Activated B cell treated with CpG ODN at 0.5 μM for 24 hours (primary cell): ENCODE data around the gene AQP1. TPM values are rescaled to one million over a fixed set of nuclear protein-coding genes. Genes with fewer than 3 reads are reported as not detected.

ENCODE experiments used
- ATAC-seq: fragments of 200-7000 bp; cut with Tn5 transposase; one replicate; pipeline ENCODE4 v1.10.0; 2021; ENCODE audit warnings: low read depth, mild to moderate bottlenecking, moderate library complexity
- CTCF ChIA-PET: fragments of 350-600 bp; sonication (Branson Sonifier 250); formaldehyde crosslinking; loops from one replicate; lab custom pipeline; 2021; ENCODE audit warnings: antibody characterized with exemption; lab: Charles Lee
- POLR2A ChIA-PET: fragments of 350-600 bp; sonication (Branson Sonifier 250); formaldehyde crosslinking; loops from one replicate; lab custom pipeline; 2021; ENCODE audit warnings: antibody characterized with exemption; lab: Charles Lee
- DNase-seq: peaks from one replicate; pipeline ENCODE4 v3.0.0; 2022
- H3K27ac Mint-ChIP-seq: one replicate; pipeline ENCODE4 v1.8.0; 2020; ENCODE audit warnings: mixed read lengths
- H3K27me3 Mint-ChIP-seq: one replicate; pipeline ENCODE4 v1.8.0; 2021; ENCODE audit warnings: mixed read lengths
- H3K36me3 Mint-ChIP-seq: one replicate; pipeline ENCODE4 v1.8.0; 2021; ENCODE audit warnings: low read depth, mixed read lengths
- H3K4me1 Mint-ChIP-seq: one replicate; pipeline ENCODE4 v1.8.0; 2021; ENCODE audit warnings: mixed read lengths
- H3K4me3 Mint-ChIP-seq: one replicate; pipeline ENCODE4 v1.8.0; 2020; ENCODE audit warnings: mild to moderate bottlenecking, mixed read lengths
- H3K9me3 Mint-ChIP-seq: one replicate; pipeline ENCODE4 v1.8.0; 2020; ENCODE audit warnings: mixed read lengths
- intact Hi-C: fragments of 100-400 bp; cut with micrococcal nuclease; formaldehyde crosslinking; loops from one replicate; pipeline ENCODE4 v1.15.1; 2024
- total RNA-seq: library from RNA; stranded (reverse); gene quantifications from 2 replicates; pipeline ENCODE4 v1.2.3, GENCODE V29; 2022
- TF ChIP-seq, protein P1 (sequence below): fragments of 200-600 bp; IDR thresholded peaks from one replicate; pipeline ENCODE4 v1.8.0; 2022; ENCODE audit warnings: antibody characterized with exemption, mild to moderate bottlenecking

The AQP1 gene
- total RNA-seq, 1 donor from 2014 or later = 0.44 TPM

DNA sequence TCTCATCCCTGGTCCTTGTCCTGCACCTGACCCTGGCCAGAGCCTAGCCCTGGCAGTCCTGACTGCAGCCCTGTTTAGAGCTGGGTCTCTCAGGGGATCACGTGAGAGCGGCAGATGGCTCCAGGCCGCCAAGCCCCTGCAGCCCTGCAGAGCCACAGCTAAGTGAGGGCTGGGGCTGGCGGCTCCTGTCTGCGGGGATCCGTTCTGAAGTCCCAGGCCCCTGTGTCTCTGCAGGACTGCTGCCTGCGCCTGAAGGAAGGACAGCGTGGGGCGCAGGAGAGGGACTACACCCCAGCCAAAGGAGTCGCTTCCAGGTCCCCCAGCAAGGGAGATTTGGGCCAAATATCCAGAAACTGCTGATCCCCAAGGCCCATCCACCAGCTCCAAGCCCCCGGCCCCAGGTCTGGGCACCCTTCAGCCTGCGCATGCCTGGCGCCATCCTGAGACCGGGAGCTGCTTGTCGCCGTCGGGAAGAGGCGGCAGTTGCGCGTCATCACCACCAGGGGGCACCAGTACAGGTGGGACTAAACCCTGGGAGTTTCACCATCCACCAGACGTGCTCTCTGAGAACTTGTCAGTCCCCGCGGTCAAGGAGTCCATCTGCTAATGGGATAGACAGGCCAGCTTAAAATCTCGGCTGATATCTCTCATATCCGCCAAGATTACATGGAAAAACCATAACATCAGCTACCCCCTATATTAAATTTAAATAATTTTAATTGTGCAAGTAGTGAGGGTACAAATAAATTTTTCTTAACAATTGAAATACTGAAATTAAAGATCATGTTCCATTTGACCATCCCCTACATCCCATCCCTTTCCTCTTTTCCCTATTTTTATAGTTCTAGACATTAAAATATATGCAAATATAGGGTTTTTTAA lies 27.0 kb downstream of the AQP1 start:
- ChIA-PET CTCF (interaction anchor here (0.6 to 1.8 kb wide), 5 partner anchors 8 to 64 kb away, joined by 3 to 6 read pairs (median 3); no protein-coding TSS in a partner anchor), POLR2A (no interaction called here)
- Mint-ChIP-seq H3K4me1 (no peaks in the 10 kb centered on the region), H3K27ac (no peak overlapping the region), H3K36me3 (no peaks in the 10 kb centered on the region), H3K27me3 (peaks cover 20% of the 10 kb centered on the region), H3K9me3 (peaks cover 2% of the 10 kb centered on the region), H3K4me3 (no peak overlapping the region)
- TF ChIP-seq, protein P1, sequence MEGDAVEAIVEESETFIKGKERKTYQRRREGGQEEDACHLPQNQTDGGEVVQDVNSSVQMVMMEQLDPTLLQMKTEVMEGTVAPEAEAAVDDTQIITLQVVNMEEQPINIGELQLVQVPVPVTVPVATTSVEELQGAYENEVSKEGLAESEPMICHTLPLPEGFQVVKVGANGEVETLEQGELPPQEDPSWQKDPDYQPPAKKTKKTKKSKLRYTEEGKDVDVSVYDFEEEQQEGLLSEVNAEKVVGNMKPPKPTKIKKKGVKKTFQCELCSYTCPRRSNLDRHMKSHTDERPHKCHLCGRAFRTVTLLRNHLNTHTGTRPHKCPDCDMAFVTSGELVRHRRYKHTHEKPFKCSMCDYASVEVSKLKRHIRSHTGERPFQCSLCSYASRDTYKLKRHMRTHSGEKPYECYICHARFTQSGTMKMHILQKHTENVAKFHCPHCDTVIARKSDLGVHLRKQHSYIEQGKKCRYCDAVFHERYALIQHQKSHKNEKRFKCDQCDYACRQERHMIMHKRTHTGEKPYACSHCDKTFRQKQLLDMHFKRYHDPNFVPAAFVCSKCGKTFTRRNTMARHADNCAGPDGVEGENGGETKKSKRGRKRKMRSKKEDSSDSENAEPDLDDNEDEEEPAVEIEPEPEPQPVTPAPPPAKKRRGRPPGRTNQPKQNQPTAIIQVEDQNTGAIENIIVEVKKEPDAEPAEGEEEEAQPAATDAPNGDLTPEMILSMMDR = peak; percentile 38
- intact Hi-C loops = loop anchor here (2.0 kb wide), 1 partner anchor 36 kb away; no protein-coding TSS in a partner anchor
- ATAC-seq (peak; percentile 62), DNase-seq (peak; percentile 42)

DNA sequence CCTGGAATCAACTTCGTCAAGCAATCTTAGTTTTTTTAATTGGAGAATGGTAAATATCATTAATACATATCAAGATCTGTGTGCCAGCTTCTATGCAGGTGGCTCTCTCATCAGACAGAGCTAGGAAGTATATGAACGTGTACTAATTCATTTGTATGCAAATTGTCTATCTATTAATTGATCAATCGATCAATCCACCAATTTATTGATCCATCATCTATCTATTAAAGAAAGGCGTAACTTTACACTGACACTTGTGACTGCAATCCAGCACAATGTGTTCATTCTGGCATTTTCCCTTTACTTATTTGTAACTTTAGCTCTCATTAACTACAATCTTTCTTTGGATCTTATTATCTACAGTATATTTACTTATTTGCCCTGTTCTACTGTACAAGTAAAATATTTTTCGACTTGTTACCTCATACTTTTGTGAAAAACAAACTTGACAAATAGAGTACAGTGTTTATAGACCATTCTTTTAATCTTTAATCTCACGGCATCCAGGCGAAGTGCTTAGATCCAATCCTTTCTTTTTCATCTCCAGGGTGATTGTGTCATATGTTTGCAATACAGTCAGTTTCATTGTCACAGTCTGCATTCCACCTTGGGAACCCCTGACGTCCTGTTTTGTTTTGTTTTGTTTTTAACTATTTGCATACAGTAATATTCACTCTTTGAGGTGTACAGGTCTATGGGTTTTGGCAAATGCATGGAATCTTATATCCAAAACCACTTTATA lies 30.1 kb downstream of the AQP1 start:
- DNase-seq (no peak), ATAC-seq (no peak)
- Mint-ChIP-seq H3K27me3 (peaks cover 28% of the 10 kb centered on the region), H3K9me3 (peaks cover 12% of the 10 kb centered on the region), H3K27ac (no peak overlapping the region), H3K36me3 (no peaks in the 10 kb centered on the region), H3K4me3 (no peak overlapping the region), H3K4me1 (no peaks in the 10 kb centered on the region)
- TF ChIP-seq, protein P1 = no peak
- intact Hi-C loops = no loop called here
- ChIA-PET POLR2A (no interaction called here), CTCF (no interaction called here)

- intact Hi-C loops = no loop called here
- DNase-seq = no peak
- Mint-ChIP-seq H3K4me3 (no peak overlapping the region), H3K27me3 (peaks cover 25% of the 10 kb centered on the region), H3K36me3 (no peaks in the 10 kb centered on the region), H3K9me3 (peaks cover 7% of the 10 kb centered on the region), H3K27ac (no peak overlapping the region), H3K4me1 (no peaks in the 10 kb centered on the region)
- CTCF ChIA-PET = no interaction called here
- no peak for ATAC-seq
- POLR2A ChIA-PET = no interaction called here
- TF ChIP-seq, protein P1 = no peak
Observed at GRCh38 chr7:30950197-30950596, 38.5 kb downstream of the AQP1 start.

- CTCF ChIA-PET = no interaction called here
- Mint-ChIP-seq H3K36me3 (no peaks in the 10 kb centered on the region), H3K9me3 (peaks cover 9% of the 10 kb centered on the region), H3K27ac (no peak overlapping the region), H3K27me3 (peaks cover 13% of the 10 kb centered on the region), H3K4me3 (no peak overlapping the region), H3K4me1 (no peaks in the 10 kb centered on the region)
- POLR2A ChIA-PET = interaction anchor here (0.5 kb wide), 1 partner anchor 449 kb away, joined by 3 read pairs; no protein-coding TSS in a partner anchor
- TF ChIP-seq, protein P1 = no peak
- ATAC-seq (no peak), DNase-seq (no peak)
- intact Hi-C loops = no loop called here
Observed at GRCh38 chr7:30954914-30955313, 43.3 kb downstream of the AQP1 start.

DNA sequence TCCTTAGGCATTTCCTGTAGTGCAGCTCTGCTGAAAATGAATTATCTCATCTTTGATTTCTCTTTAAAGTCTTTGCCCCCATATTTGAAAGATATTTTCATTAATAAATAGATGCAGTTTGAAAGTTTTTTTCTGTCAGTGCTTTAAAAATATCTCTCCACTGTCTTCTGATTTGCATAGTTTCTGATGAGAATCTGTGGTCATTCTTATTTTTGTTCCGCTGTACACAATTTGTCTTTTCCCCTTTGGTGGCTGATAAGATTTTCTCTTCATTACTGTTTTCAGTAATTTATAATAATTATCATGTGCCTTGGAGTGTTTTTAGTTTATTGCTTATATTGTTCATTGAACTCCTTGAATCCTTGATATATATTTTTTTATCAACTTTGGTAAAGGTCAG lies 45.1 kb downstream of the AQP1 start:
- Mint-ChIP-seq H3K27ac (no peak overlapping the region), H3K4me1 (no peaks in the 10 kb centered on the region), H3K27me3 (peaks cover 6% of the 10 kb centered on the region), H3K9me3 (peaks cover 8% of the 10 kb centered on the region), H3K36me3 (no peaks in the 10 kb centered on the region), H3K4me3 (no peak overlapping the region)
- ChIA-PET CTCF (no interaction called here), POLR2A (no interaction called here)
- no peak for DNase-seq
- intact Hi-C loops = no loop called here
- no peak for ATAC-seq
- TF ChIP-seq, protein P1 = no peak
